ENCODE measurements around the gene DCAF12.

GRCh38 chr9:34176089-34176488 lies 49.6 kb upstream of the DCAF12 start:
- no peak for TF ChIP-seq CTCF (IDR thresholded peaks at IDR 0.05)
- no peak for TF ChIP-seq ZFX (IDR thresholded peaks at IDR 0.05; ENCODE audit: borderline replicate concordance)
